H9 (cell line): ENCODE data around the gene KLHL12. TPM values are rescaled to one million over a fixed set of nuclear protein-coding genes. Genes with fewer than 3 reads are reported as not detected.

Source experiments
- DNase-seq: peaks from one replicate; pipeline ENCODE4 v3.0.0-alpha.2; 2017
- H2AFZ ChIP-seq: one replicate; pipeline ENCODE4 v1.6.1; 2013; ENCODE audit warnings: mild to moderate bottlenecking, low read length, control low read depth, moderate library complexity
- H2AK5ac ChIP-seq: 2 replicates; pipeline ENCODE4 v1.6.1; 2013; ENCODE audit warnings: low read length, control low read depth, mixed read lengths; ENCODE audit not compliant: insufficient read length
- H2BK120ac ChIP-seq: one replicate; pipeline ENCODE4 v1.6.1; 2013; ENCODE audit warnings: low read depth, mild to moderate bottlenecking, low read length, control low read depth, inconsistent platforms; ENCODE audit not compliant: poor library complexity, severe bottlenecking
- H2BK12ac ChIP-seq: 2 replicates; pipeline ENCODE4 v1.6.1; 2013; ENCODE audit warnings: low read length, control low read depth, mixed read lengths, low read depth; ENCODE audit not compliant: insufficient read length
- H2BK15ac ChIP-seq: 2 replicates; pipeline ENCODE4 v1.6.1; 2013; ENCODE audit warnings: low read depth, low read length, control low read depth
- H2BK20ac ChIP-seq: one replicate; pipeline ENCODE4 v1.6.1; 2013; ENCODE audit warnings: low read depth, mild to moderate bottlenecking, low read length, control low read depth, inconsistent platforms; ENCODE audit not compliant: poor library complexity, severe bottlenecking
- H2BK5ac ChIP-seq: 2 replicates; pipeline ENCODE4 v1.6.1; 2013; ENCODE audit warnings: low read length, control low read depth, mixed read lengths; ENCODE audit not compliant: insufficient read length
- H3K14ac ChIP-seq: 2 replicates; pipeline ENCODE4 v1.6.1; 2013; ENCODE audit warnings: low read length, control low read depth; ENCODE audit not compliant: insufficient read depth
- H3K18ac ChIP-seq: 2 replicates; pipeline ENCODE4 v1.6.1; 2013; ENCODE audit warnings: low read depth, mild to moderate bottlenecking, mixed read lengths, low read length, control low read depth; ENCODE audit not compliant: insufficient read length
- H3K23ac ChIP-seq: 2 replicates; pipeline ENCODE4 v1.6.1; 2013; ENCODE audit warnings: low read length, control low read depth, mixed read lengths, low read depth; ENCODE audit not compliant: insufficient read length
- H3K23me2 ChIP-seq: 2 replicates; pipeline ENCODE4 v1.6.1; 2013; ENCODE audit warnings: low read depth, mild to moderate bottlenecking, mixed read lengths, low read length, control low read depth; ENCODE audit not compliant: insufficient read length, poor library complexity, severe bottlenecking
- H3K27ac ChIP-seq: 2 replicates; pipeline ENCODE4 v1.5.1; 2013; ENCODE audit warnings: low read length, control low read depth, mixed read lengths, low read depth; ENCODE audit not compliant: insufficient read length
- H3K27me3 ChIP-seq: 2 replicates; pipeline ENCODE4 v1.6.1; 2013; ENCODE audit warnings: low read length, control low read depth, inconsistent platforms; ENCODE audit not compliant: insufficient read depth
- H3K4ac ChIP-seq: 2 replicates; pipeline ENCODE4 v1.6.1; 2013; ENCODE audit warnings: low read depth, mild to moderate bottlenecking, control low read depth, inconsistent platforms, low read length, moderate library complexity
- H3K4me1 ChIP-seq: 2 replicates; pipeline ENCODE4 v1.6.1; 2013; ENCODE audit warnings: low read length, control low read depth, inconsistent platforms; ENCODE audit not compliant: insufficient read depth
- H3K4me2 ChIP-seq: 2 replicates; pipeline ENCODE4 v1.6.1; 2013; ENCODE audit warnings: low read length, control low read depth, mixed read lengths; ENCODE audit not compliant: insufficient read length, insufficient read depth
- H3K56ac ChIP-seq: 2 replicates; pipeline ENCODE4 v1.6.1; 2013; ENCODE audit warnings: low read depth, mild to moderate bottlenecking, mixed read lengths, low read length, control low read depth; ENCODE audit not compliant: insufficient read length
- H3K79me1 ChIP-seq: 2 replicates; pipeline ENCODE4 v1.6.1; 2013; ENCODE audit warnings: low read depth, mild to moderate bottlenecking, moderate library complexity, low read length, control low read depth, inconsistent platforms; ENCODE audit not compliant: insufficient read depth, poor library complexity, severe bottlenecking
- H3K79me2 ChIP-seq: 2 replicates; pipeline ENCODE4 v1.6.1; 2013; ENCODE audit warnings: low read length, control low read depth, inconsistent platforms; ENCODE audit not compliant: insufficient read depth
- H3K9ac ChIP-seq: 2 replicates; pipeline ENCODE4 v1.6.1; 2013; ENCODE audit warnings: low read length, control low read depth, mixed read lengths; ENCODE audit not compliant: insufficient read length; ENCODE audit errors: extremely low read depth
- H3K9me3 ChIP-seq: one replicate; pipeline ENCODE4 v1.6.1; 2013; ENCODE audit warnings: low read depth, low read length, inconsistent platforms; ENCODE audit not compliant: control insufficient read depth
- H3T11ph ChIP-seq: one replicate; pipeline ENCODE4 v1.6.1; 2013; ENCODE audit warnings: mild to moderate bottlenecking, low read length, control low read depth, inconsistent platforms
- H4K20me1 ChIP-seq: one replicate; pipeline ENCODE4 v1.6.1; 2013; ENCODE audit not compliant: control insufficient read depth, insufficient read length, insufficient read depth
- H4K5ac ChIP-seq: 2 replicates; pipeline ENCODE4 v1.6.1; 2013; ENCODE audit warnings: low read depth, mild to moderate bottlenecking, mixed read lengths, low read length, control low read depth; ENCODE audit not compliant: insufficient read length
- H4K8ac ChIP-seq: replicated peaks from 2 replicates; pipeline ENCODE4 v1.6.1; 2013; ENCODE audit warnings: low read length, control low read depth, mixed read lengths, low read depth; ENCODE audit not compliant: insufficient read length
- H4K91ac ChIP-seq: 2 replicates; pipeline ENCODE4 v1.6.1; 2013; ENCODE audit warnings: low read depth, mild to moderate bottlenecking, moderate library complexity, mixed read lengths, low read length, control low read depth; ENCODE audit not compliant: insufficient read length
- H3K27ac Mint-ChIP-seq, 3 experiments: 2 replicates in 2 of 3; 3 replicates in 1 of 3; pipeline ENCODE4 v1.8.0; 2020 to 2021; ENCODE audit warnings: mixed read lengths in 3 of 3, mild to moderate bottlenecking in 1 of 3, moderate library complexity in 1 of 3
- H3K27me3 Mint-ChIP-seq: 2 replicates; pipeline ENCODE4 v1.8.0; 2021; ENCODE audit warnings: low read depth, mild to moderate bottlenecking, moderate library complexity, mixed read lengths
- H3K36me3 Mint-ChIP-seq, 3 experiments: 2 replicates in 2 of 3; 3 replicates in 1 of 3; pipeline ENCODE4 v1.8.0; 2020 to 2021; ENCODE audit warnings: low read depth in 3 of 3, mixed read lengths in 3 of 3; ENCODE audit not compliant: insufficient read depth in 1 of 3
- H3K4me1 Mint-ChIP-seq, 2 experiments: 2 replicates each; pipeline ENCODE4 v1.8.0; 2020; ENCODE audit warnings: mixed read lengths in 2 of 2
- H3K4me3 Mint-ChIP-seq, 2 experiments: 2 replicates in 1 of 2; 3 replicates in 1 of 2; pipeline ENCODE4 v1.8.0; 2020 to 2021; ENCODE audit warnings: mild to moderate bottlenecking in 2 of 2, mixed read lengths in 2 of 2, moderate library complexity in 1 of 2
- H3K9me3 Mint-ChIP-seq, 2 experiments: 2 replicates in 1 of 2; 3 replicates in 1 of 2; pipeline ENCODE4 v1.8.0; 2020; ENCODE audit warnings: mild to moderate bottlenecking in 2 of 2, mixed read lengths in 2 of 2, moderate library complexity in 1 of 2
- CTCF ChIP-seq: fragments of 200-600 bp; sonication (generic); conservative IDR thresholded peaks from 3 replicates; pipeline ENCODE4 v1.8.0; 2021; ENCODE audit warnings: antibody characterized with exemption, mild to moderate bottlenecking
- WGBS: extraction: QIAGEN DNeasy Blood & Tissue Kit; methylation state at CpG from one replicate; pipeline ENCODE4 v1.1.7; 2013; ENCODE audit warnings: missing lambda C conversion rate, low lambda C conversion rate, mixed read lengths; ENCODE audit not compliant: insufficient read length; ENCODE audit errors: extremely low coverage; 5-methylcytosine and 5-hydroxymethylcytosine counted together
- total RNA-seq: library from RNA; stranded (reverse); gene quantifications from 2 replicates; pipeline ENCODE4 v1.2.1, GENCODE V29; 2021

The KLHL12 gene
- total RNA-seq, 1 experiment from 2014 or later = 38.4 TPM

- Histone ChIP-seq H4K8ac (no peak overlapping the region), H3K56ac (no peak overlapping the region), H2BK12ac (no peak overlapping the region), H2AK5ac (no peak overlapping the region), H3K27ac (no peak overlapping the region), H3K18ac (no peak overlapping the region), H2AFZ (no peak overlapping the region), H2BK20ac (no peak overlapping the region), H3K9ac (no peak overlapping the region), H3K23ac (no peak overlapping the region), H2BK15ac (no peak overlapping the region), H4K91ac (no peak overlapping the region), H3K4me2 (no peak overlapping the region), H4K20me1 (no peaks in the 10 kb centered on the region), H3K9me3 (no peaks in the 10 kb centered on the region), H3K23me2 (peaks cover 4% of the 10 kb centered on the region), H3K4me1 (0 out of 2 replicates have a peak, but pooled peaks cover 2% of the 10 kb centered on the region), H4K5ac (no peak overlapping the region), H3K4ac (no peak overlapping the region), H3K79me2 (peaks cover 3% of the 10 kb centered on the region; the same call in 1 of the 2 replicates), H2BK120ac (no peak overlapping the region), H2BK5ac (no peak overlapping the region), H3K14ac (no peak overlapping the region), H3T11ph (no peak overlapping the region), H3K27me3 (no peaks in the 10 kb centered on the region; the same call in 1 of the 2 replicates), H3K79me1 (peaks cover 11% of the 10 kb centered on the region)
- TF ChIP-seq CTCF = no peak
- Mint-ChIP-seq H3K4me3 (no peak overlapping the region), H3K9me3 (no peaks in the 10 kb centered on the region), H3K27ac (no peak overlapping the region), H3K4me1 (peaks cover 16 to 17% of the 10 kb centered on the region in 2 experiments), H3K27me3 (no peaks in the 10 kb centered on the region), H3K36me3 (peaks cover 18 to 46% (median 36%) of the 10 kb centered on the region in 3 experiments; a peak in 6 of 7 replicates)
- no CpG with 5 or more reads among the region's 6 CpGs for WGBS
- no peak for DNase-seq
Measured at GRCh38 chr1:202858331-202858730, 68.7 kb downstream of the KLHL12 start.
